ENCODE measurements around the gene SH3YL1. TPM values are rescaled to one million over a fixed set of nuclear protein-coding genes. Genes with fewer than 3 reads are reported as not detected.
A peak's percentile ranks its signal among the peaks of the same experiment; 100 is the strongest.

Gene SH3YL1
- total RNA-seq, 3 donors from 2014 or later: 49.5 to 102 (median 92.3) TPM

DNA sequence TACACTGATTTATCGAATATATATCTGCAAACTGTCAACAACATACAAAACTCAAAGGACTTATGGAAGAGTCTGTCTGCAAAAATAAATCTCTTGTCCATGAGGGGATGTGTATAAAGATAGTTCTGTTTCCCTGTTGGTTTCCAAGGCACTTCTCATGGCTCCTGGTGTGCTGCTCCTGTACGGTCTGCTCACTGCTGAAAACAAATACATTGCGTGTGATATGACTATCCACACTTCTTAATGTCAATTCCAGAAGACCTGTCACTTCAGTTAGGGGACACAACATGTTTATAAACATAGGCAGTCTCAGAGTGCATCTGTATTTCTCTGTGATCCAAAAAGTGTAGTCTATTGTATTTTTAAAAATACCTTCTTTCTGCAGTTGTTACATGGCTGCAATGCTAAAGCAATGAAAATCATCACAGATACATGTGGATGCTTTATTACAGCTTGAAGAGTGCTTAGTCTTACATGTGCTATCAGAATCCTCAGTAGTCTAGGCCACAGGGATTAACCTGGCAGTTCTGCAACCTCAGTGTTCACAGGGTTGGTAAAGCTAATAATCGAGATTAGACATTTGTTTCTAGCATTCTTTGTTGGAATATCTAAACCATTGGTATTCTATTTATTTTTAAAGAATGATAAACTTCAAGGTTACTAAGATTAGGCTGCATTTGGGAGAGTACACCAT, 16.3 kb upstream of the SH3YL1 start:
- Histone ChIP-seq H3K36me3 (ENCODE audit: low read depth) (peaks cover 4% of the 10 kb centered on the region), H3K4me3 (no peak overlapping the region), H3K4me1 (ENCODE audit: low read depth) (no peaks in the 10 kb centered on the region), H3K9me3 (no peaks in the 10 kb centered on the region)
- intact Hi-C loops (cut with DNase I, micrococcal nuclease): no loop called here
- no peak for ATAC-seq
- no peak for DNase-seq
- TF ChIP-seq, protein P1, sequence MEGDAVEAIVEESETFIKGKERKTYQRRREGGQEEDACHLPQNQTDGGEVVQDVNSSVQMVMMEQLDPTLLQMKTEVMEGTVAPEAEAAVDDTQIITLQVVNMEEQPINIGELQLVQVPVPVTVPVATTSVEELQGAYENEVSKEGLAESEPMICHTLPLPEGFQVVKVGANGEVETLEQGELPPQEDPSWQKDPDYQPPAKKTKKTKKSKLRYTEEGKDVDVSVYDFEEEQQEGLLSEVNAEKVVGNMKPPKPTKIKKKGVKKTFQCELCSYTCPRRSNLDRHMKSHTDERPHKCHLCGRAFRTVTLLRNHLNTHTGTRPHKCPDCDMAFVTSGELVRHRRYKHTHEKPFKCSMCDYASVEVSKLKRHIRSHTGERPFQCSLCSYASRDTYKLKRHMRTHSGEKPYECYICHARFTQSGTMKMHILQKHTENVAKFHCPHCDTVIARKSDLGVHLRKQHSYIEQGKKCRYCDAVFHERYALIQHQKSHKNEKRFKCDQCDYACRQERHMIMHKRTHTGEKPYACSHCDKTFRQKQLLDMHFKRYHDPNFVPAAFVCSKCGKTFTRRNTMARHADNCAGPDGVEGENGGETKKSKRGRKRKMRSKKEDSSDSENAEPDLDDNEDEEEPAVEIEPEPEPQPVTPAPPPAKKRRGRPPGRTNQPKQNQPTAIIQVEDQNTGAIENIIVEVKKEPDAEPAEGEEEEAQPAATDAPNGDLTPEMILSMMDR (IDR thresholded peaks at IDR 0.05): no peak

DNA sequence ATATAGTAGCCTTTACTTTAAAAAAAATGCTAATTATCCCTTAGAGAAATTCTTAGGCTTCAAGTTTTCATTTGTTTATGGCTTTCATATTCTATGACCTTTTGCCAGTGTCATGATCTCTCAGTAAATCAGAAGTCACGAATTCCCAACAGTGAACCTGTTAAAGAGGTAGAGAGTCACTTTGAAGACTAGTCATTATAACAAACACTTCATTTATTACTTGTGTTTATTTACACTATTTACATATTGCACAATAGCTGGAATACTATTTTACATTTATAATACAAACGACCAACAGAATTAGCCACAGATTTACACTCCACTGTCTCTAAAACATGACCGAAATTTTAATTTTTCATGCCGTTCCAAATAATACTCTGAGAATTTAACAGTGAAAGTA, 15.5 kb upstream of the SH3YL1 start:
- H3K4me1 ChIP-seq (ENCODE audit: low read depth): no peaks in the 10 kb centered on the region
- ATAC-seq (no peak), DNase-seq (no peak)
- intact Hi-C loops (cut with DNase I, micrococcal nuclease): no loop called here
- peaks cover 4% of the 10 kb centered on the region for H3K36me3 ChIP-seq (ENCODE audit: low read depth)
- no peaks in the 10 kb centered on the region for H3K9me3 ChIP-seq
- TF ChIP-seq, protein P1 (IDR thresholded peaks at IDR 0.05): no peak
- no peak overlapping the region for H3K4me3 ChIP-seq

DNA sequence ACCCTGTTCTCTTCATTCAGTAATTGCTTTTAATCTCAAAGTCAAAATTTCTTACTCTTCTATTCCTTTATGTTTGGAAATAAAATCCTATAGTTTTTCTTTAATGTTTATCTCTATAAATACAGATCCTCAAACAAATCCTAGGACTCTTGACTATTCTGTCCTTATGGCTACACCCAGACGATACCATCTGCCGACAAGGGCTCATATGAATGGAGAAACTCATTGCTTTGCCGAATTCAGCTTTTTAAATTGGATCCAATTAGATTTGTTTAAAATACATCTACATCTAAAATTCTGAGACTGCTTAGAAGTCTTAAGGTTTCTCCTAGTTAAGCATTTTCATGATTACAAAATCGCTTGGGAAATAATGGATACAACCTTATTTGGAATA, 15.1 kb upstream of the SH3YL1 start:
- TF ChIP-seq, protein P1 (IDR thresholded peaks at IDR 0.05): no peak
- Histone ChIP-seq H3K4me1 (ENCODE audit: low read depth) (no peaks in the 10 kb centered on the region), H3K36me3 (ENCODE audit: low read depth) (peaks cover 4% of the 10 kb centered on the region), H3K4me3 (no peak overlapping the region), H3K9me3 (no peaks in the 10 kb centered on the region)
- no peak for ATAC-seq
- no peak for DNase-seq
- intact Hi-C loops (cut with DNase I, micrococcal nuclease): no loop called here

DNA sequence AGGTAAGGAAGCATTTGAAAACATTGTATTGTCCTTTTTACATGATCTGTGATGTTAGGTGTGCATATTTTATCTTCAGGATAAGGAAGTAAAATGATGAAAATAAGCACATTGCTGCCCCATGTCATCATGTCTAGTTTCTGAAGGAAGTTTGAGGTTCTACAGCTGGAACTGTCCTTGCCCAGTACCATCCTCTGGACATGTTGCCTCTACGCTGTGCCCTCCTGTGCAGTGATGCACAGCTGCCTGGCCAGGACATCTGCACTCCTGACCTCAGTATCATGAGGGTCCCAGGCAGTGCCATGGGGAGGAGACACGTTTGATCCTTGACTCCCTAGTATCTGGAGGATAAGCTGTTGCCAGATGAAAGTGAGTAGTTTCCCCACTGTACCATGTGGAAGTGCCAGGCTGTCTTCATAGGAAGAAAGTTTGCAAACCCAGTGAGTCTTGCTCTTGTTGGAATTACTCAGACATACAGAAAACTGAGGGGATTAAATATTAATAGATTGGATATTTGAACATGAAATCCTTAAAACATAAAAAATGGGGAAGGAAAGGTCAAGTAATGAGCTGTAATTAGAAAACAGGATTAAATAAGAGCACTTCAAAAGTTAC, 14.6 kb upstream of the SH3YL1 start:
- ATAC-seq: no peak
- no peaks in the 10 kb centered on the region for H3K9me3 ChIP-seq
- H3K36me3 ChIP-seq (ENCODE audit: low read depth): peaks cover 4% of the 10 kb centered on the region
- intact Hi-C loops (cut with DNase I, micrococcal nuclease): no loop called here
- H3K4me3 ChIP-seq: no peak overlapping the region
- no peaks in the 10 kb centered on the region for H3K4me1 ChIP-seq (ENCODE audit: low read depth)
- no peak for DNase-seq
- TF ChIP-seq, protein P1 (IDR thresholded peaks at IDR 0.05): no peak

DNA sequence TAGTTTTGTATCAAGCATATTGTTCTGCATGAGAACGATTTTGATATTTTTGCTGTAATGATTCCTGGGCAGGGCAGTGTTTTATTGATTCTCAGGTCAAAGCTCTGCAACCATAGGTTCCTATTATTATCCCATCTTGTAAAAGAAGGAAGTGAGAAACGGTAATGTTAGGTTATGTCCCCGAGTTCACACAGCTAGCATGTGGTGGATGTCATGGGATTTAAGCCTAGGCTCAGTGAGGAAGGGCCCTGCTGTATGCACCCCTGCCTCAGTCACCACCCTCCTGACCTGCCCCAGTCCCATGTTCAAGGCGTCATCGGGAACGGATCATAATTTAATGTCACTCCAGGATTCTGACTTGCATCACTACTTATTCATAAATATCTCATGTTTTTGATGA, 11.6 kb upstream of the SH3YL1 start:
- peaks cover 4% of the 10 kb centered on the region for H3K36me3 ChIP-seq (ENCODE audit: low read depth)
- H3K4me1 ChIP-seq (ENCODE audit: low read depth): no peaks in the 10 kb centered on the region
- DNase-seq (peak in 1 of 3 donors; percentile 13), ATAC-seq (peak; percentile 38)
- no peaks in the 10 kb centered on the region for H3K9me3 ChIP-seq
- TF ChIP-seq, protein P1 (IDR thresholded peaks at IDR 0.05): no peak
- intact Hi-C loops (cut with DNase I, micrococcal nuclease): no loop called here
- H3K4me3 ChIP-seq: no peak overlapping the region
